GM21576 (cell line): ENCODE data around the gene TRIM50.
A peak's percentile ranks its signal among the peaks of the same experiment; 100 is the strongest.
"Not testable (repeated sequence)": the region's sequence is repeated elsewhere in the genome, so short reads cannot be mapped to it uniquely, and the experiment has no call there.

Experiments
- ATAC-seq: cut with Tn5 transposase; IDR thresholded peaks from one replicate; pipeline ENCODE4 v1.9.1; 2021; ENCODE audit warnings: mild to moderate bottlenecking, moderate library complexity; ENCODE audit not compliant: unreplicated experiment

TRIM50 gene

GRCh38 chr7:73316521-73316920 is 11.4 kb downstream of the TRIM50 start:
- no peak for ATAC-seq

DNA sequence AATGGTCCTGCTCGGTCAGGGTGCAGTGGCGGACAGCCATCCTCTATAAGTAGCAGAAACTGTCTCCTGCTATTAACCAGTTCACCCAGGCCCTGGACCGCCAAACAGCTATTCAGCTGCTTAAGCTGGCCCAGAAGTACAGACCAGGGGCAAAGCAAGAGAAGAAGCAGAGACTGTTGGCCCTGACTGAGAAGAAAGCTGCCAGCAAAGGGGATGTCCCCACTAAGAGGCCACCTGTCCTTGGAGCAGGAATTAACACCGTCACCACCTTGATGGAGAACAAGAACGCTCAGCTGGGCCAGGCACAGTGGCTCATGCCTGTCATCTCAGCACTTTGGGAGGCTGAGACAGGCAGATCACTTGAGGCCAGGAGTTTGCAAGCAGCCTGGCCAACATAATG is 13.6 kb downstream of the TRIM50 start:
- no peak for ATAC-seq

- ATAC-seq, result no peak
Measured at GRCh38 chr7:73313521-73313906, 14.4 kb downstream of the TRIM50 start.

DNA sequence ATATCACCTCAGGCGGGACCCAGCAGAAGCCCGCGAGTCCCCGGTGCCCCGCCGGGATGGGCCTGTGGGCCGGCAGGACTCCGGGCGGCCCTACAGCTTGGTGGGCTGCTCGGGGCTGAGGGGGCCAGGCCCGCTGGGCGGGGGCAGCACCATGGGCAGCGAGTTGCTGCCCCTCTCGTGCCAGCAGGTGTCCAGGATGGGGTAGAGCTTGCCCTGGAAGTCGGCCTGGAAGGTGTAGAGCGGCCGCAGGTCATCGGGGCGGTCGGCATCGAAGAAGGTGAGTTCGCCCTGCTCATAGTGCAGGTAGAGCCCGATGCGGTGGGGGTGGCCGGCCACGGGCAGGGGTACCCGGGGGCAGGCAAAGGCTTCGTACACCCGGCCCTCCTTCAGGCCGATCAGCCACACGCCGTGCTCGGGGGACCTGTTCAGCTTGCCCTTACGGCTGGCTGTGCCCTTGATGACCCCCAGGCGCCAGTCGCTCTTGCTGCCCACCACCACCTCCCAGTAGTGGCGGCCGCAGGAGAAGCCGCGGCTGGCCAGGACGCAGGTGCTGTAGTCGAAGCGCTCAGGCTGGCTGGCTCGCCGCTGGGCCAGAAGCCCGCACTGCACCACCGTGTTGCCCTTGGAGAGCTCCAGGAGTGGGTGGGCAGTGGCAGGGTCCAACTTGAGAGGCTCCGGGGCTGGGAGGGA is 14.9 kb downstream of the TRIM50 start:
- ATAC-seq, result no peak

DNA sequence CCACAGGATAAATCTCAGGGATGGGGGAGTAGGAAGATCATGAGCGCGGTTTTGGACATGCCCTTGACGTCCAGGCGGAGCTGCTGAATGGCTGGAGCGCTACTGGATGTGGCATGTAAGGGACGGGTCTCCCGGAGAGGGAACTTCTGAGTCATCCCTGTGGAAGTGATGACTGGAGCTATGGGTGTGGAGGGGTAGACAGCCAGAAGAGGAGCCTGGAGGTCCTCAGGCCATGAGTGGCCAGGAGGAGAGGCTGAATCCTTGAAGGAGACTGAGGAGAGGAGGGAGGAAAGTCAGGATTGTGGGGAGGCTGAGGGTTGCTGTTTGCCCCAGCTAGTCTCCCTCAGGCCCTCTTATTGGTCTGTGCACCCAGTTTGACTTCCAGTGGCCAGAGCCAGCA is 16.5 kb downstream of the TRIM50 start:
- not testable (repeated sequence) for ATAC-seq

DNA sequence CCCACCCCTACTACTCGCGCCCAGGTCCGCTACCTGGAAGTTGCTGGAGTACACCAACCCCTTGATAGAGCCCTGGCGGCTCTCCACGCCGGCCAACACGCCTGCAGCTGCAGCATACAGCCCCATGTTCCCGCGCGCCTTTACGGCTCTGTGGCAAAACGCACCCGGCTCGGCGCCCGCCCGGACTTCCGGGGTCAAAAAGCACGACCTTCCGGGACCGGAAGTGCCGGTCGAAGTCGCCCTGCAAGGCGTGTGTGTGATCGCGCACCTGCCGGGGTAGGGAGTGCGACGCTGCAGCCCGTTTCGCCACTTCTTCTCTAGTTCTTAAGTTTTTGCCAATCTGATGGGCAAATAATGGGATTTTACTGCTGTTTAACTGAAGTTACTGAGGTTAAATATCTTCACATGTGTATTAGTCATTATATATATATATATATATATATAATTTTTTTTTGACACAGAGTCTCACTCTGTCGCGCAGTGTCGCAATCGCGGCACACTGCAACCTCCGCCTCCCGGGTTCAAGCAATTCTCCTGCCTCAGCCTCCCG is 19.1 kb downstream of the TRIM50 start, which contains the start of gene NSUN5:
Gene NSUN5, minus strand, starts transcription at position 162 of the 550 bp plus-strand sequence. Its CDS starts 36 bp downstream, at position 126.
- ATAC-seq, result peak; percentile 80

- peak; percentile 32 for ATAC-seq
Measured at GRCh38 chr7:73308074-73308664, 19.7 kb downstream of the TRIM50 start.

DNA sequence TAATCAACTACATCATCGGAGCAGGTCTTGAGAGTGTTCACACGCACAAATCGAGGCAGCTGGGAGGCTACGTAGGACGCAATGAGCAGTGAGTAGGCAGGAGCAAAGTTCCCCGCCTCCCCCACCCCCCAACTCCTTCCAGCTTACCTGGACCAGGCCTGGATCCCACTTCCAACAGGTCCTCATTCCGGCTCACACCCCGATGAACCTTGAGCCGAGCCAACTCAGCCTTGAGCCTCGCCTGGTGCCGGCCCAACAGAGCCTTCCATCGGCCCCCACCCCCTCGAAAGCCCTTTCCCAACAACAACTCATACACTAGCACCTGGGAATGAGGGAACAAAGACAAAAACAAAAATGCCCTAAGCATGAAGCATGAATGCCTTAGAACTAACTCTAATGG is 20.4 kb downstream of the TRIM50 start:
- no peak for ATAC-seq

- not testable (repeated sequence) for ATAC-seq
Measured at GRCh38 chr7:73304612-73305387, 23.1 kb downstream of the TRIM50 start.

GRCh38 chr7:73304071-73304470 is 23.8 kb downstream of the TRIM50 start:
- no peak for ATAC-seq

DNA sequence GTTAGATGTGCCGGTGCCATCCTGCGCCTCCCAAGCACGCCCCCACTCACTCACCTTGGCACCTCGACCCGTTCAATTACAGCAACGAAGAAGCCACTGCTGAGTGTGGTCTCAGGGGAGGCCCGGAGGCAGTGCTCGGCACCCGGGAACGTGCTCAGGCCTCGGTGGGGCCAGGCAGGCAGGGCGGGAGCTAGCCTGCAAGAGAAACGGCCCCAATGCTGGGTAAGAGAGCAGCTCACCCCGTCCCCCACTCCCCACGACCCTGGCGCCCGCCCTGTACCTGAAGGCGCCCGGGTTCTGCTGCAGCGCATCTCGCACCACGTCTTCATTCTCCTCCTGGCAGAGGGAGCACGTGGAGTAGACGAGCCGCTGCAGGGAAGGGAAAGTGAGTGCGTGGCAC is 24.3 kb downstream of the TRIM50 start:
- ATAC-seq, result no peak

DNA sequence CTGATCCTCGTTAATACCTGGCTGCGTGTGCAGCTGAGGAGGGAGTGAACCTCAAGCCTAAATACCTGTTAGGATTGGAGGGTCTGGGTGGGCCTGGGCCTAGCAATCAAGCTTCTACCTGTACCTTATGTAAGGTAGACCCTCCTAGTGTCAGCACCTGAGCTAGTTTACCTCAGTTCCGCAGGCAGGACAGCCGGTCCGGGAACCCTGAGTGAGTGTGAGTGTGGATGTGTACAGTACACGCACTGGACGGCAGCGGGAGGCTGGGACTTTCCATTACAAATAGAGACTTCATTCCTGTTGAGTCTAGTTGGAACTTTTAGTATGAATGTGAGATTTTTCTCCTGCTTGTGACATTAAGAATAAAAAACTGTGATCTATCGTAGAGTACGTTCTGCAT is 25.0 kb downstream of the TRIM50 start:
- not testable (repeated sequence) for ATAC-seq

DNA sequence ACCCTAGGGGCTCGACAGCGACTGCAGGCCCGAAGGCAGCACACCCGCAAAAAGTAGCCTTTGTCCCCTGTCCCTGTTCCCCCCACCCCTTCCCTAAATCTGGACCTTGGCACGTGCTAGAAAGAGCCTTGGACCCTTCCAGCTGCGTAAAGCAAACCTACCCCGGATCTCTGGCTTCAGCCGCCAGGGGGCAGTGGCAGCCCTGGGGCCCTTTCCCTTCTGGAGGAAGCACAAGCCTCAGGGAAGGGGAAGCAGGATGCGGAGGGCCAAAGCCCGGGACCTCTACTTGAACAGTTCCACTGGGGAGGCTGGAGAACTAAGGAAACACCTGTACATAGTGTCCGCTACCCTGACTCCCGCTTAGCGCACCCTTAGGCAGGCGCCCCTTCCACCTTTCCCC is 26.8 kb downstream of the TRIM50 start:
- not testable (repeated sequence) for ATAC-seq

DNA sequence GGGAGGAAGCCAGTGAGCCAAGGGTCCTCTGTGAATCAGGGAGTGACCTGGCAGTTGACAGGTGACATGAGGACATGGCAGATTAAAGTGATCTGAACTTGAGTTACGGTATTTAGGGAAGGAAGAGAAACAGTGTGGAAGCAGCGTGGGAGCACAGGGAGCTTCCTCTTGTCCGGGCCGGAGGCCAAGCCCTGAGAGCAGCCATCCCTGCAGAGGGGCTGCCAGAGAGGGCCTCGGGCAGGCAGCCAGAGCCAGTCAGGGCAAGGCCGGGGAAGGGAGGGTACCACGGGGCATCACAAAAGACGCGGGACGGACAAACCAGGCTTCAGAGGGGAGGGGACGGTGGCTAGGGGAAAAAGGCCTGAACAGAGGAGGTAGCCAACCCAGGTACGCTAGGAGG is 28.1 kb downstream of the TRIM50 start:
- ATAC-seq, result not testable (repeated sequence)

- ATAC-seq, result not testable (repeated sequence)
Measured at GRCh38 chr7:73297706-73298105, 30.2 kb downstream of the TRIM50 start.

- not testable (repeated sequence) for ATAC-seq
Measured at GRCh38 chr7:73297235-73297634, 30.6 kb downstream of the TRIM50 start.

DNA sequence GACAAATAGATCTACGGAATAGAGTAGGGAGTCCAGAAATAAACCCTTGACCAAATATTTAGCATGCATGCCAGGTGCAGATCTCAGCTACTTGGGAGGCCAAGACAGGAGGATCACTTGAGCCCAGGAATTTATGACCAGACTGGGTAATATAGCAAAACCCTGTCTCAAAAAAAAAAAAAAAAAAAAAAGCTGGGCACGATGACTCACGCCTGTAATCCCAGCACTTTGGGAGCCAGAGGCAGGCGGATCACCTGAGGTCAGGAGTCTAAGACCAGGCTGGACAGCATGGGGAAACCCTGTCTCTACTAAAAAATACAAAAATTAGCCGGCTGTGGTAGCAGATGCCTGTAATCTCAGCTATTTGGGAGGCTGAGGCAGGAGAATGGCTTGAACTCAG is 50.7 kb downstream of the TRIM50 start:
- not testable (repeated sequence) for ATAC-seq

GRCh38 chr7:73267813-73268212 is 60.1 kb downstream of the TRIM50 start:
- ATAC-seq, result not testable (repeated sequence)

GRCh38 chr7:73266719-73267368 is 61.0 kb downstream of the TRIM50 start:
- peak; percentile 74 for ATAC-seq
